GM18498 (cell line): ENCODE measurements around the gene PRMT3.
A peak's percentile ranks its signal among the peaks of the same experiment; 100 is the strongest.
"Not testable (repeated sequence)": the region's sequence is repeated elsewhere in the genome, so short reads cannot be mapped to it uniquely, and the experiment has no call there.

Experiments used
- ATAC-seq: cut with Tn5 transposase; IDR thresholded peaks from one replicate; pipeline ENCODE4 v1.9.1; 2021; ENCODE audit warnings: mild to moderate bottlenecking, moderate library complexity; ENCODE audit not compliant: unreplicated experiment

Gene PRMT3

GRCh38 chr11:20453657-20454316, 66.3 kb downstream of the PRMT3 start:
- no peak for ATAC-seq

GRCh38 chr11:20457001-20457799, 69.7 kb downstream of the PRMT3 start:
- ATAC-seq, result no peak

GRCh38 chr11:20457934-20458680, 70.6 kb downstream of the PRMT3 start:
- no peak for ATAC-seq

GRCh38 chr11:20458905-20459632, 71.6 kb downstream of the PRMT3 start:
- ATAC-seq, result no peak

GRCh38 chr11:20459865-20460264, 72.3 kb downstream of the PRMT3 start:
- no peak for ATAC-seq

DNA sequence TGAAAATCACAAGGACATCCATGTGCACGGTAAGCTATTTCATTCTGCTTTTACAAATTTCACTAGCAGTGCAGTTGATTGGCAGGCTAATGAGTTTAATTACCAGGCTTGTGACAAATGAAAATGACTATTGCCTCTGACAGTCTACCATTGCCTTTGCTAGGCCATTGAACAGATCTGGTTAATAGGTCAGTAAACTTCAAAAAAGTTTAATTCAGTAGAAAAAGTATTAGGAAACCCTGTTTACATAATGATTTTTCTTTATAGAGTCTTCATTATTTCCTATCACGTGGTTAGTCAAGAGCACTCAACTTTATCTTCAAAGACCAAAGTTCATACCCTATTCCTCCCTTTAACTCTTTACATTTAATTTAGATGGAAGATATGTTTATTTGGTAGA, 77.0 kb downstream of the PRMT3 start:
- no peak for ATAC-seq

- ATAC-seq, result no peak
Measured at GRCh38 chr11:20467487-20468185, 80.1 kb downstream of the PRMT3 start.

DNA sequence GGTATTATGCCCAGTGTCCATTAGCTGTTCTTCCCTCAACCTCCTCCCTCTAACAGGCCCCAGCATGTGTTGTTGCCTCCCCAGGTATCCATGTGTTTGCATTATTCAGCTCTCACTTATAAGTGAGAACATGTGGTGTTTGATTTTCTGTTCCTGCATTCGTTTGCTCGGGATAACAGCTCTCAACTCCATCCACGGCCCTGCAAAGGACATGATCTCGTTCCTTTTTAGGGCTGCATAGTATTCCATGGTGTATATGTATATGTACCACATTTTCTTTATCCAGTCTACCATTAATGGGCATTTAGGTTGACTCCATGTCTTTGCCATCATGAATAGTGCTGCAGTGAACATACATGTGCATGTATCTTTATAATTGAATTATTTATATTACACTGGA, 82.8 kb downstream of the PRMT3 start:
- no peak for ATAC-seq

GRCh38 chr11:20471929-20472328, 84.4 kb downstream of the PRMT3 start:
- not testable (repeated sequence) for ATAC-seq

GRCh38 chr11:20474176-20474881, 86.8 kb downstream of the PRMT3 start:
- peak; percentile 2 for ATAC-seq

GRCh38 chr11:20474882-20475517, 87.5 kb downstream of the PRMT3 start:
- ATAC-seq, result peak; percentile 64

GRCh38 chr11:20477418-20478090, 90.0 kb downstream of the PRMT3 start:
- no peak for ATAC-seq

GRCh38 chr11:20479513-20479912, 92.0 kb downstream of the PRMT3 start:
- no peak for ATAC-seq

- ATAC-seq, result no peak
Measured at GRCh38 chr11:20483931-20484330, 96.4 kb downstream of the PRMT3 start.

DNA sequence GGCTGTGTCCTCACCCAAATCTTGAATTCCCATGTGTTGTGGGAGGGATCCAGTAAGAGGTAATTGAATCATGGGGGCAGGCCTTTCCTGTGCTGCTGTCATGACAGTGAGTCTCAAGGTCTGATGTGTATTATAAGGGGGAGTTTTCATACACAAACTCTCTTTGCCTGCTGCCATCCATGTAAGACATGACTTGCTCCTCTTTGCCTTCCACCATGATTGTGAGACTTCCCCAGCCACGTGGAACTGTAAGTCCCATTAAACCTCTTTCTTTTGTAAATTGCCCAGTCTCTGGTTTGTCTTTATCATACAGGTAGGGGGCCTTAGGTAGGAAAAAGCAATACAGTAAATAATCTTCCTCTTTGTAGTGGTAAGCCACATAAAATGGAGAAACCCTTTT, 96.9 kb downstream of the PRMT3 start:
- ATAC-seq, result not testable (repeated sequence)

DNA sequence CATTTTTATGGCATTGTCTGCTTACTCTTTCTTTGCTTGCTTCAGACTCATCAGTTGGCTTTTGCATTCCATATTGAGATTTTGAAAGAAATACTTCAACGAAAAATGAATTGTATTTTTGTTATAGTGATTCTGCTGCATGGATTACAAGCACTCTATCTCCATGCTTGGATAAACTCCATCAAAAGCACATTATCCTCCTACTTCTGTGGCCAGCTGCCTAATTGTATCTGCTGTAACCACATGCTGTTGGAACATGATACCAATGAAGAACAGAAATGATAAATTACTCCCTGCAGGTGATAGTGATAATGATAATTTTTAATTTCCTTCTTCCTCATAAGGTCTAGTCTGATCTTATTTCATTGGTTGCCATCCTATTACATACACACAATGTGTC, 100.8 kb downstream of the PRMT3 start:
- ATAC-seq, result no peak

DNA sequence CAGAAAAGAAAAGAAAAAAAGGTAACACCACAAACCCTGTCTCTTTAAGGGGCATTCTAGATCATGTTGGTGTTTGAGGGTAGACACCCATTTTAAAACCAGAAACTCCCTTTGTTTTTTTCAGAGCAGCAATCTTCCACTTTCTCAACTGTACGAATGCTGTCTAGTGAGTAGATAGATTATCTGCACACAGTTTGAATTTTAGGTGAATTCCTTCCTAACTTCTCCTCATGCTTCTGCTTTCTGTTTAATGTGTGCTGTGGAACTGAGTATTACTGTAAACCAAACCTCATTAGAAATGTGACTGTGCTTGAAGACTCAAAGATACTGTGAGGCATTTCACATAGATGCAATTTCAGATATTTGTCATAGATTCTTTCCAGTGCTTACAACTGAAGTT, 102.4 kb downstream of the PRMT3 start:
- peak; percentile 85 for ATAC-seq

- ATAC-seq, result no peak
Measured at GRCh38 chr11:20493340-20493739, 105.8 kb downstream of the PRMT3 start.
